Skeletal muscle tissue (tissue), 4 donors: ENCODE data around the gene GRID2IP. TPM values are rescaled to one million over a fixed set of nuclear protein-coding genes. Genes with fewer than 3 reads are reported as not detected.
"Not testable (repeated sequence)": the region's sequence is repeated elsewhere in the genome, so short reads cannot be mapped to it uniquely, and the experiment has no call there.

Experiments used
- H3K27ac ChIP-seq: one replicate; pipeline ENCODE4 v1.7.0; 2013; ENCODE audit warnings: mild to moderate bottlenecking, low read depth, low read length, inconsistent platforms
- H3K27me3 ChIP-seq, 3 donors: one replicate each; pipeline ENCODE4 v1.7.0; 2013; ENCODE audit warnings: low read length in 3 of 3; ENCODE audit not compliant: control insufficient read depth in 3 of 3, insufficient read depth in 3 of 3
- H3K36me3 ChIP-seq, 3 donors: one replicate each; pipeline ENCODE4 v1.7.0; 2013; ENCODE audit warnings: low read length in 3 of 3; ENCODE audit not compliant: control insufficient read depth in 3 of 3, insufficient read depth in 3 of 3
- H3K4me1 ChIP-seq, 3 donors: one replicate each; pipeline ENCODE4 v1.7.0; 2013; ENCODE audit warnings: low read length in 3 of 3, mild to moderate bottlenecking in 3 of 3; ENCODE audit not compliant: control insufficient read depth in 3 of 3, insufficient read depth in 3 of 3
- H3K4me3 ChIP-seq, 3 donors: one replicate each; pipeline ENCODE4 v1.7.0; 2013; ENCODE audit warnings: low read length in 3 of 3
- H3K9ac ChIP-seq, 3 donors: one replicate each; pipeline ENCODE4 v1.7.0; 2013; ENCODE audit warnings: low read length in 3 of 3, mild to moderate bottlenecking in 3 of 3, moderate library complexity in 2 of 3, low read depth in 1 of 3
- H3K9me3 ChIP-seq, 3 donors: one replicate each; pipeline ENCODE4 v1.7.0; 2013; ENCODE audit warnings: low read length in 3 of 3; ENCODE audit not compliant: control insufficient read depth in 3 of 3
- total RNA-seq: library from RNA; depleted of rRNA; stranded (reverse); fragments of >200 nt; gene quantifications from one replicate; pipeline ENCODE4 v1.2.3, GENCODE V29; 2014
- donor health status: Osteomylitis.

The GRID2IP gene
- total RNA-seq, 1 donor from 2014 or later: not detected

GRCh38 chr7:6460303-6460702 is 91.0 kb downstream of the GRID2IP start:
- H3K27me3 ChIP-seq: no peaks in the 10 kb centered on the region
- H3K36me3 ChIP-seq: peaks cover 16 to 26% (median 16%) of the 10 kb centered on the region in 3 donors
- no peaks in the 10 kb centered on the region for H3K9me3 ChIP-seq
- H3K27ac ChIP-seq: no peak overlapping the region
- H3K9ac ChIP-seq: no peak overlapping the region
- no peaks in the 10 kb centered on the region for H3K4me1 ChIP-seq
- no peak overlapping the region for H3K4me3 ChIP-seq

- not testable (repeated sequence) for H3K4me1 ChIP-seq, H3K27me3 ChIP-seq, H3K9ac ChIP-seq, H3K9me3 ChIP-seq, H3K27ac ChIP-seq, H3K4me3 ChIP-seq
- H3K36me3 ChIP-seq: peaks cover 13 to 26% (median 14%) of the 10 kb centered on the region in 3 donors
Measured at GRCh38 chr7:6458676-6459075, 92.6 kb downstream of the GRID2IP start.

- Histone ChIP-seq H3K4me3 (no peak overlapping the region), H3K4me1 (no peaks in the 10 kb centered on the region), H3K27me3 (no peaks in the 10 kb centered on the region), H3K9me3 (no peaks in the 10 kb centered on the region), H3K27ac (no peak overlapping the region), H3K36me3 (no peaks in the 10 kb centered on the region), H3K9ac (no peak overlapping the region)
Measured at GRCh38 chr7:6453734-6454133, 97.5 kb downstream of the GRID2IP start.

- Histone ChIP-seq H3K9me3 (no peaks in the 10 kb centered on the region), H3K27ac (no peak overlapping the region), H3K27me3 (no peaks in the 10 kb centered on the region), H3K4me3 (no peak overlapping the region), H3K9ac (no peak overlapping the region), H3K36me3 (no peaks in the 10 kb centered on the region), H3K4me1 (peaks cover 10% of the 10 kb centered on the region in 3 donors)
Measured at GRCh38 chr7:6451224-6451705, 100.0 kb downstream of the GRID2IP start.

- not testable (repeated sequence) for H3K27me3 ChIP-seq, H3K4me3 ChIP-seq, H3K27ac ChIP-seq, H3K9ac ChIP-seq, H3K36me3 ChIP-seq, H3K9me3 ChIP-seq
- peaks cover 10 to 15% (median 13%) of the 10 kb centered on the region in 3 donors for H3K4me1 ChIP-seq
Measured at GRCh38 chr7:6450591-6450990, 100.7 kb downstream of the GRID2IP start.

GRCh38 chr7:6449884-6450283 is 101.4 kb downstream of the GRID2IP start:
- not testable (repeated sequence) for H3K36me3 ChIP-seq, H3K4me3 ChIP-seq, H3K9ac ChIP-seq, H3K27me3 ChIP-seq, H3K27ac ChIP-seq, H3K9me3 ChIP-seq
- H3K4me1 ChIP-seq: peaks cover 15 to 22% (median 16%) of the 10 kb centered on the region in 3 donors

GRCh38 chr7:6448943-6449543 is 102.2 kb downstream of the GRID2IP start:
- Histone ChIP-seq H3K36me3 (peaks cover 3 to 15% (median 9%) of the 10 kb centered on the region in 3 donors), H3K9ac (no peak overlapping the region), H3K4me1 (peaks cover 22 to 31% (median 24%) of the 10 kb centered on the region in 3 donors), H3K4me3 (no peak overlapping the region), H3K9me3 (no peaks in the 10 kb centered on the region), H3K27me3 (no peaks in the 10 kb centered on the region), H3K27ac (no peak overlapping the region)

- Histone ChIP-seq H3K36me3 (peaks cover 12 to 22% (median 12%) of the 10 kb centered on the region in 3 donors), H3K27ac (peak within 1 kb of the TSS; percentile 92), H3K4me3 (peak within 1 kb of the TSS; percentile 92 to 97 (median 96)), H3K9ac (peak within 1 kb of the TSS; percentile 91 to 98 (median 97)), H3K4me1 (peaks cover 24 to 39% (median 25%) of the 10 kb centered on the region in 3 donors), H3K9me3 (no peaks in the 10 kb centered on the region), H3K27me3 (no peaks in the 10 kb centered on the region)
Measured at GRCh38 chr7:6447581-6448199, 103.6 kb downstream of the GRID2IP start, which contains the start of gene DAGLB. DAGLB (minus strand) TSS chr7:6447954; CDS start chr7:6447842, 112 bp downstream.
